Heart left ventricle (tissue), 16 donors: Measurements from ENCODE around the gene USP25. TPM values are rescaled to one million over a fixed set of nuclear protein-coding genes. Genes with fewer than 3 reads are reported as not detected.

Experiments used
- ATAC-seq, 4 donors: fragments of 200-7000 bp; cut with Tn5 transposase; one replicate each; pipeline ENCODE4 v1.9.1; 2020 to 2022; ENCODE audit warnings: moderate library complexity in 4 of 4, mild to moderate bottlenecking in 3 of 4, moderate number of reproducible peaks in 1 of 4
- DNase-seq, 5 donors: peaks; one replicate each; pipeline ENCODE4 v3.0.0-alpha.2; 2020
- H3K27ac ChIP-seq, 12 donors: fragments of 200-600 bp; sonication (generic) in 4 of 12; one replicate each; pipeline versions ENCODE4 v1.5.0 to v1.8.0; 2016 to 2022; ENCODE audit warnings: mild to moderate bottlenecking in 2 of 12
- H3K27me3 ChIP-seq, 9 donors: fragments of 200-600 bp; sonication (generic) in 2 of 9; one replicate each; pipeline versions ENCODE4 v1.5.1 to v1.8.0; 2016 to 2022; ENCODE audit warnings: mild to moderate bottlenecking in 3 of 9
- H3K36me3 ChIP-seq, 9 donors: fragments of 200-600 bp; sonication (generic) in 2 of 9; one replicate each; pipeline versions ENCODE4 v1.5.0 to v1.8.0; 2018 to 2022; ENCODE audit warnings: mild to moderate bottlenecking in 2 of 9
- H3K4me1 ChIP-seq, 12 donors: fragments of 200-600 bp; sonication (generic) in 4 of 12; one replicate each; pipeline versions ENCODE4 v1.5.0 to v1.8.0; 2016 to 2022; ENCODE audit warnings: mild to moderate bottlenecking in 3 of 12
- H3K4me3 ChIP-seq, 12 donors: fragments of 200-600 bp; sonication (generic) in 4 of 12; one replicate each; pipeline versions ENCODE4 v1.5.0 to v1.8.0; 2017 to 2022; ENCODE audit warnings: mild to moderate bottlenecking in 9 of 12, moderate library complexity in 4 of 12
- H3K9me3 ChIP-seq, 12 donors: fragments of 200-600 bp; sonication (generic) in 4 of 12; one replicate each; pipeline versions ENCODE4 v1.5.0 to v1.8.0; 2016 to 2022; ENCODE audit warnings: mild to moderate bottlenecking in 1 of 12
- POLR2A ChIP-seq, 2 donors: fragments of 450-650 bp; IDR thresholded peaks; one replicate each; pipeline ENCODE4 v1.6.1; 2017; ENCODE audit warnings: antibody characterized with exemption in 2 of 2, mild to moderate bottlenecking in 2 of 2, moderate library complexity in 2 of 2
- WGBS, 4 donors: extraction: QIAGEN DNeasy Blood & Tissue Kit in 2 of 4; methylation state at CpG; one replicate each; pipeline versions ENCODE4 v1.1.5 to v1.1.7; 2013 to 2018; 5-methylcytosine and 5-hydroxymethylcytosine counted together
- intact Hi-C, 10 donors: fragments of 100-400 bp; cut with DNase I; formaldehyde crosslinking; loops; one replicate each; pipeline versions ENCODE4 v1.11.1 to v1.14.2; 2022
- polyA plus RNA-seq, 2 donors: library from polyadenylated mRNA; stranded (reverse); fragments of 200-250 nt; gene quantifications; one replicate each; pipeline ENCODE4 v1.2.3, GENCODE V29; 2013
- total RNA-seq, 9 donors: library from RNA; depleted of rRNA in 2 of 9; stranded (reverse); fragments of >200 nt in 2 of 9; fragmentation: NEBNext Ultra II Directional in 3 of 9; extraction: Animal tissue kit (Norgen Biotek cat#: 25700) in 3 of 9; gene quantifications; one replicate each; pipeline versions ENCODE4 v1.1.0 to v1.2.4, GENCODE V29; 2016 to 2023
- TF ChIP-seq, protein P1 (sequence below), 12 donors: fragments of 200-600 bp; sonication (generic) in 4 of 12; IDR thresholded peaks; one replicate each; pipeline versions ENCODE4 v1.5.0 to v1.8.0; 2018 to 2022; ENCODE audit warnings: antibody characterized with exemption in 12 of 12, mild to moderate bottlenecking in 5 of 12
- donor health status: ischemic (EF 13 %, LVEDD 7.1; RV severe dilation, severe dysfunction).
- donor health status: healthy with polysubstance abuse.
- donor health status: DM: no; HTN: yes; CAD: no.
- donor health status: DM: no; HTN: no; CAD: no.
- donor health status: ischemic (EF 25% LVEDD 6.9; RV normal size, moderate dysfunction).
- donor health status: ischemic (EF 25% LVEDD 5.7; RV mildly dilated, moderate dysfunction).
- donor health status: healthy.
- donor health status: DM: yes; HTN: yes; CAD: no.
- donor health status: ischemic (EF 35%, LVEDD 5.7; RV mildly dilated, moderate dysfunction).
- donor health status: nonischemic (EF 11% LVEDD 7.7; RV severe dilation, severe dysfunction).
- donor health status: DM: yes; HTN: yes; CAD: no.
- donor health status: PGD.
- donor health status: ischemic (EF 29% LVEDD 5.4; RV normal size, mild dysfunction).
- donor health status: nonischemic (EF 23%, LVEDD 6.1; RV moderate dilation, normal function).

The USP25 gene
- total and polyA plus RNA-seq, 11 donors = 20.4 to 55.3 (median 44.6) TPM

GRCh38 chr21:15730484-15731242 lies 881 bp downstream of the USP25 start:
- ATAC-seq (no peak), DNase-seq (peak in 1 of 5 donors; percentile 62)
- Histone ChIP-seq H3K27me3 (no peaks in the 10 kb centered on the region), H3K36me3 (no peaks in the 10 kb centered on the region), H3K4me3 (peak overlapping the region; percentile 64 to 95 (median 88)), H3K9me3 (no peaks in the 10 kb centered on the region), H3K27ac (peak overlapping the region; percentile 90 to 98 (median 93)), H3K4me1 (peaks cover 0 to 46% (median 25%) of the 10 kb centered on the region in 12 donors)
- 0 to 2% (median 1%) methylated on average over 27 to 30 of the region's 30 CpGs for WGBS, 4 donors
- TF ChIP-seq, protein P1, sequence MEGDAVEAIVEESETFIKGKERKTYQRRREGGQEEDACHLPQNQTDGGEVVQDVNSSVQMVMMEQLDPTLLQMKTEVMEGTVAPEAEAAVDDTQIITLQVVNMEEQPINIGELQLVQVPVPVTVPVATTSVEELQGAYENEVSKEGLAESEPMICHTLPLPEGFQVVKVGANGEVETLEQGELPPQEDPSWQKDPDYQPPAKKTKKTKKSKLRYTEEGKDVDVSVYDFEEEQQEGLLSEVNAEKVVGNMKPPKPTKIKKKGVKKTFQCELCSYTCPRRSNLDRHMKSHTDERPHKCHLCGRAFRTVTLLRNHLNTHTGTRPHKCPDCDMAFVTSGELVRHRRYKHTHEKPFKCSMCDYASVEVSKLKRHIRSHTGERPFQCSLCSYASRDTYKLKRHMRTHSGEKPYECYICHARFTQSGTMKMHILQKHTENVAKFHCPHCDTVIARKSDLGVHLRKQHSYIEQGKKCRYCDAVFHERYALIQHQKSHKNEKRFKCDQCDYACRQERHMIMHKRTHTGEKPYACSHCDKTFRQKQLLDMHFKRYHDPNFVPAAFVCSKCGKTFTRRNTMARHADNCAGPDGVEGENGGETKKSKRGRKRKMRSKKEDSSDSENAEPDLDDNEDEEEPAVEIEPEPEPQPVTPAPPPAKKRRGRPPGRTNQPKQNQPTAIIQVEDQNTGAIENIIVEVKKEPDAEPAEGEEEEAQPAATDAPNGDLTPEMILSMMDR (IDR thresholded peaks at IDR 0.05) = no peak
- no peak for TF ChIP-seq POLR2A (IDR thresholded peaks at IDR 0.05)
- intact Hi-C loops = loop anchor here in 8 of 10 donors (2.0 to 10.0 kb wide), 5 partner anchors 92 to 1346 kb away; partner anchors contain the start of gene HSPA13 (in 2 of the 8)

GRCh38 chr21:15731243-15731613 lies 1.4 kb downstream of the USP25 start:
- no peak for TF ChIP-seq POLR2A (IDR thresholded peaks at IDR 0.05)
- TF ChIP-seq, protein P1 (IDR thresholded peaks at IDR 0.05) = no peak
- no peak for ATAC-seq
- peaks cover 0 to 52% (median 30%) of the 10 kb centered on the region in 12 donors for H3K4me1 ChIP-seq
- no peak for DNase-seq
- H3K36me3 ChIP-seq = no peaks in the 10 kb centered on the region
- peak overlapping the region; percentile 64 to 95 (median 88) for H3K4me3 ChIP-seq
- intact Hi-C loops = loop anchor here in 8 of 10 donors (2.0 to 10.0 kb wide), 5 partner anchors 91 to 1346 kb away; partner anchors contain the start of gene HSPA13 (in 2 of the 8)
- no peaks in the 10 kb centered on the region for H3K27me3 ChIP-seq
- peak overlapping the region in 11 of 12 donors; percentile 90 to 98 (median 93) for H3K27ac ChIP-seq
- WGBS, 4 donors = 7 to 11% (median 8%) methylated on average over 4 of the region's 4 CpGs
- no peaks in the 10 kb centered on the region for H3K9me3 ChIP-seq

DNA sequence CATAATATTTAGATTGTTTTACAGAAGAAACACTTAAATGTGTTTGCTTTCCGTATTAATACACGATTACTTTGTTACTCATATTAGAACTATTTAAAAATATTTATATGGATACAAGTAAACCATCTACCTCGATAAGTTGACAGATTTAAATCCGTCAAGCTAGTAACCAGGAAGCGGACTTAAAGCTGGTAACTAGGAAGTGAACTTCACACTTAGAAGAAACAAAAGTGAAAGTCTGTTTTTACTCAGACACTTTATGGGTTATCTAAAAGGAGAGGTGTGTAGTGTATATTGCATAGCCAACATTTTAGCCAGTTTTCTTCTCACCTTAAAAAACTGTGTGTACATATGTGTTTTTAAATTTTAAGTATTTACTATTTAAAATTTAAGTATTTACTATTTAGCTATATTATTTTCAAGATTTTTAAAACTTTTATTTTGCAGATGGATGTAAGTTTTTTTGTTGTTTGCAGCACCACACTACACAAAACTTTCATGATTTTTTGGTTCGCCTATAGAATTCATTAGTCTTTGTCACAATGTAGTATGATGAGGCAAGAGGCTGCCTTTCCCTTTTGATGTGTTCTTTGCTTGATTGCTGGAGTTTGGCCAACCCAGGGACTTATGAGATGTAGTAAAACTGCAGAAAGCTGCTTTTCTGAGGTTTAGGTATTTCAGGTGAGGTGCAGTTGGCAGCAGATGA lies 2.7 kb downstream of the USP25 start:
- no peaks in the 10 kb centered on the region for H3K27me3 ChIP-seq
- no peak for DNase-seq
- no peaks in the 10 kb centered on the region for H3K9me3 ChIP-seq
- WGBS, 4 donors = 20 to 23% (median 22%) methylated on average over 6 of the region's 6 CpGs
- H3K36me3 ChIP-seq = no peaks in the 10 kb centered on the region
- TF ChIP-seq, protein P1 (IDR thresholded peaks at IDR 0.05) = no peak
- no peak for TF ChIP-seq POLR2A (IDR thresholded peaks at IDR 0.05)
- H3K4me3 ChIP-seq = peak overlapping the region in 10 of 12 donors; percentile 13 to 95 (median 89)
- intact Hi-C loops = loop anchor here in 7 of 10 donors (5.0 to 10.0 kb wide), 4 partner anchors 90 to 1348 kb away; partner anchors contain the start of gene HSPA13 (in 2 of the 7)
- H3K4me1 ChIP-seq = peaks cover 0 to 60% (median 34%) of the 10 kb centered on the region in 12 donors
- H3K27ac ChIP-seq = peak overlapping the region in 5 of 12 donors; percentile 4 to 97 (median 58)
- no peak for ATAC-seq

- peaks cover 0 to 65% (median 34%) of the 10 kb centered on the region in 12 donors for H3K4me1 ChIP-seq
These were observed 3.2 kb downstream of the USP25 start for GRCh38 chr21:15732996-15733329.

More at GRCh38 chr21:15732996-15733329, 3.2 kb downstream of the USP25 start:
- DNase-seq (no peak), ATAC-seq (no peak)
- H3K9me3 ChIP-seq = no peaks in the 10 kb centered on the region
- no peak for TF ChIP-seq POLR2A (IDR thresholded peaks at IDR 0.05)
- TF ChIP-seq, protein P1 (IDR thresholded peaks at IDR 0.05) = no peak
- peak overlapping the region in 4 of 12 donors; percentile 4 to 97 (median 74) for H3K27ac ChIP-seq
- intact Hi-C loops = loop anchor here in 7 of 10 donors (5.0 to 10.0 kb wide), 4 partner anchors 89 to 1348 kb away; partner anchors contain the start of gene HSPA13 (in 2 of the 7)
- WGBS, 4 donors = 9 to 28% (median 23%) methylated on average over 3 of the region's 3 CpGs
- no peaks in the 10 kb centered on the region for H3K36me3 ChIP-seq
- peak overlapping the region in 8 of 12 donors; percentile 77 to 95 (median 89) for H3K4me3 ChIP-seq
- no peaks in the 10 kb centered on the region for H3K27me3 ChIP-seq
